ENCODE data around the gene KRT17. TPM values are rescaled to one million over a fixed set of nuclear protein-coding genes. Genes with fewer than 3 reads are reported as not detected.
"Not testable (repeated sequence)": the region's sequence is repeated elsewhere in the genome, so short reads cannot be mapped to it uniquely, and the experiment has no call there.

KRT17 gene
- total RNA-seq, 1 donor from 2014 or later, result 512 TPM

GRCh38 chr17:41589301-41589700, 35.1 kb downstream of the KRT17 start:
- no peak for DNase-seq (ENCODE audit: extremely low spot score, unreplicated experiment)
- no peaks in the 10 kb centered on the region for H3K36me3 Mint-ChIP-seq
- no peaks in the 10 kb centered on the region for H3K9me3 Mint-ChIP-seq
- peaks cover 2% of the 10 kb centered on the region for H3K27me3 Mint-ChIP-seq
- H3K4me3 Mint-ChIP-seq, result no peak overlapping the region
- TF ChIP-seq CTCF (conservative IDR thresholded peaks at IDR 0.05), result no peak
- H3K4me1 Mint-ChIP-seq (ENCODE audit: unreplicated experiment), result no peaks in the 10 kb centered on the region
- H3K27ac Mint-ChIP-seq, result no peak overlapping the region

GRCh38 chr17:41588126-41588810, 36.1 kb downstream of the KRT17 start:
- H3K4me3 Mint-ChIP-seq, result no peak overlapping the region
- no peak for DNase-seq (ENCODE audit: extremely low spot score, unreplicated experiment)
- no peaks in the 10 kb centered on the region for H3K36me3 Mint-ChIP-seq
- no peak for TF ChIP-seq CTCF (conservative IDR thresholded peaks at IDR 0.05)
- no peak overlapping the region for H3K27ac Mint-ChIP-seq
- no peaks in the 10 kb centered on the region for H3K9me3 Mint-ChIP-seq
- H3K4me1 Mint-ChIP-seq (ENCODE audit: unreplicated experiment), result no peaks in the 10 kb centered on the region
- no peaks in the 10 kb centered on the region for H3K27me3 Mint-ChIP-seq

GRCh38 chr17:41586863-41587495, 37.4 kb downstream of the KRT17 start, which contains the start of gene KRT14:
KRT14 (minus strand) TSS chr17:41586895; CDS start chr17:41586834, 61 bp downstream.
- no peak within 1 kb of the TSS for H3K4me3 Mint-ChIP-seq

GRCh38 chr17:41585301-41586056, 38.9 kb downstream of the KRT17 start:
- Mint-ChIP-seq H3K4me1 (ENCODE audit: unreplicated experiment) (no peaks in the 10 kb centered on the region), H3K36me3 (no peaks in the 10 kb centered on the region), H3K4me3 (no peak overlapping the region), H3K9me3 (peaks cover 5% of the 10 kb centered on the region), H3K27me3 (no peaks in the 10 kb centered on the region), H3K27ac (no peak overlapping the region)
- no peak for DNase-seq (ENCODE audit: extremely low spot score, unreplicated experiment)
- TF ChIP-seq CTCF (conservative IDR thresholded peaks at IDR 0.05), result no peak

More at GRCh38 chr17:41586863-41587495, 37.4 kb downstream of the KRT17 start, which contains the start of gene KRT14:
- TF ChIP-seq CTCF (conservative IDR thresholded peaks at IDR 0.05), result no peak
- H3K27ac Mint-ChIP-seq, result no peak within 1 kb of the TSS
- H3K36me3 Mint-ChIP-seq, result no peaks in the 10 kb centered on the region
- DNase-seq (ENCODE audit: extremely low spot score, unreplicated experiment), result no peak
- H3K9me3 Mint-ChIP-seq, result peaks cover 5% of the 10 kb centered on the region
- no peaks in the 10 kb centered on the region for H3K4me1 Mint-ChIP-seq (ENCODE audit: unreplicated experiment)
- H3K27me3 Mint-ChIP-seq, result no peaks in the 10 kb centered on the region

- DNase-seq (ENCODE audit: extremely low spot score, unreplicated experiment); H3K4me3 Mint-ChIP-seq; H3K36me3 Mint-ChIP-seq; H3K27ac Mint-ChIP-seq; H3K27me3 Mint-ChIP-seq; H3K4me1 Mint-ChIP-seq (ENCODE audit: unreplicated experiment); H3K9me3 Mint-ChIP-seq: not testable (repeated sequence)
Observed at GRCh38 chr17:41584331-41584927, 39.9 kb downstream of the KRT17 start.
